Measurements from ENCODE around the gene SMOC1.

DNA sequence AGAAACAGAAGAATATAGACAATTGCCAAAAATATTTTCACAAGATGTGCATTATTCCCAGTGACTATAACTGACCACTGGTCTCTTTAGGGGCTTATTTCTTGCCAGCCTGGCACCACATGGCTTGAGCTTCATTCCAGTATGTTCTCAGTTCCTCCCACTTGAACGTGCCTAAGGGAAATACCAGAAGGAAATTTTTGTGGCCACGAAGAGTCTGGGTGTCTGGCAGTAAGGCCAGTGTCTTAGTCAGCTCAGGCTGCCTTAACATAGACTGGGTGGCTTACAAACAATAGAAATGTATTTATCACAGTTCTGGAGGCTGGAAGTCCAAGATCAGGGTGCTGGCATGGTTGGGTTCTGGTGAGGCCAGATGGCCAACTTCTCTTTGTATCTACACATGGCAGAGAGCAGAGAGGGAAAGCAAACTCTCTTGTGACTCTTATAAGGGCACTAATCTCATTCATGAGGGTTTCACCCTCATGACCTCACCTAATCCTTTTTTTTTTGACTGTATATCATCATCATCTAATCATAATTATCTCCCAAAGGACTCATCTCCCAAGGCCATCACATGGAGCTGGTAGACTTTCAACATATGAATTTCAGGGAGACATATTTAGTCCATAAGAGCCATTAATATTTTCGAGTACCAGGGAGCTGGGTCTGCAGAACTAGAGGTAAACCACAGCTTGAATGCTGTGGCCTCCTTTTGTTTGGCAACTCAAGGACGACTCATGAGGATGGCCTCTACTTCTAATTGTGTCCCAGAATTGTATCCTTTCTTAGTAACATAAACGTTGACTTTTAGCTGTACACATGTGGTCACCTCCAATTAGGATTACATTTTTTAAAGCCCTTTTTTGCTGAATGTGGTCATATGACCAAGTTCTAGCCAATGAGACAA, 5.1 kb upstream of the SMOC1 start:
- TF ChIP-seq, protein P1, sequence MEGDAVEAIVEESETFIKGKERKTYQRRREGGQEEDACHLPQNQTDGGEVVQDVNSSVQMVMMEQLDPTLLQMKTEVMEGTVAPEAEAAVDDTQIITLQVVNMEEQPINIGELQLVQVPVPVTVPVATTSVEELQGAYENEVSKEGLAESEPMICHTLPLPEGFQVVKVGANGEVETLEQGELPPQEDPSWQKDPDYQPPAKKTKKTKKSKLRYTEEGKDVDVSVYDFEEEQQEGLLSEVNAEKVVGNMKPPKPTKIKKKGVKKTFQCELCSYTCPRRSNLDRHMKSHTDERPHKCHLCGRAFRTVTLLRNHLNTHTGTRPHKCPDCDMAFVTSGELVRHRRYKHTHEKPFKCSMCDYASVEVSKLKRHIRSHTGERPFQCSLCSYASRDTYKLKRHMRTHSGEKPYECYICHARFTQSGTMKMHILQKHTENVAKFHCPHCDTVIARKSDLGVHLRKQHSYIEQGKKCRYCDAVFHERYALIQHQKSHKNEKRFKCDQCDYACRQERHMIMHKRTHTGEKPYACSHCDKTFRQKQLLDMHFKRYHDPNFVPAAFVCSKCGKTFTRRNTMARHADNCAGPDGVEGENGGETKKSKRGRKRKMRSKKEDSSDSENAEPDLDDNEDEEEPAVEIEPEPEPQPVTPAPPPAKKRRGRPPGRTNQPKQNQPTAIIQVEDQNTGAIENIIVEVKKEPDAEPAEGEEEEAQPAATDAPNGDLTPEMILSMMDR (IDR thresholded peaks at IDR 0.05) = no peak
- TF ChIP-seq POLR2A (IDR thresholded peaks at IDR 0.05) = no peak
- no peak for TF ChIP-seq POLR2AphosphoS5 (IDR thresholded peaks at IDR 0.05)
